Osteoblast (primary cell): ENCODE measurements around the gene EPB41. TPM values are rescaled to one million over a fixed set of nuclear protein-coding genes. Genes with fewer than 3 reads are reported as not detected.

Source experiments
- DNase-seq: peaks from one replicate; pipeline ENCODE4 v3.0.0; 2011; ENCODE audit warnings: low spot score, mixed read lengths; ENCODE audit not compliant: insufficient read length; ENCODE audit errors: missing footprints
- H2AFZ ChIP-seq: 2 replicates; pipeline ENCODE4 v1.6.0; 2011; ENCODE audit warnings: mild to moderate bottlenecking, low read length
- H3K27ac ChIP-seq: 2 replicates; pipeline ENCODE4 v1.5.1; 2011; ENCODE audit warnings: mild to moderate bottlenecking, low read depth, low read length, moderate library complexity
- H3K27me3 ChIP-seq: 2 replicates; pipeline ENCODE4 v1.6.0; 2012; ENCODE audit warnings: mild to moderate bottlenecking, control low read depth, inconsistent platforms, low read length, moderate library complexity; ENCODE audit not compliant: insufficient read depth
- H3K36me3 ChIP-seq: 2 replicates; pipeline ENCODE4 v1.5.1; 2011; ENCODE audit warnings: mild to moderate bottlenecking, low read length, control low read depth, moderate library complexity; ENCODE audit not compliant: insufficient read depth
- H3K4me1 ChIP-seq: 2 replicates; pipeline ENCODE4 v1.5.1; 2011; ENCODE audit warnings: mild to moderate bottlenecking, low read length, control low read depth, moderate library complexity; ENCODE audit not compliant: insufficient read depth
- H3K4me2 ChIP-seq: 2 replicates; pipeline ENCODE4 v1.6.0; 2011; ENCODE audit warnings: mild to moderate bottlenecking, low read length; ENCODE audit not compliant: insufficient read depth
- H3K4me3 ChIP-seq: fragments of 200-600 bp; sonication (generic); 3 replicates; pipeline ENCODE4 v1.5.1; 2012; ENCODE audit warnings: mild to moderate bottlenecking, low read length, inconsistent platforms; ENCODE audit not compliant: insufficient read depth
- H3K79me2 ChIP-seq: 2 replicates; pipeline ENCODE4 v1.6.0; 2012; ENCODE audit warnings: mild to moderate bottlenecking, low read length, control low read depth, inconsistent platforms; ENCODE audit not compliant: insufficient read depth
- H3K9me3 ChIP-seq: 2 replicates; pipeline ENCODE4 v1.5.1; 2011; ENCODE audit warnings: low read depth, low read length, control low read depth
- H4K20me1 ChIP-seq: 2 replicates; pipeline ENCODE4 v1.6.0; 2012; ENCODE audit warnings: mild to moderate bottlenecking, low read length, control low read depth; ENCODE audit not compliant: insufficient read depth
- CTCF ChIP-seq: IDR thresholded peaks from 2 replicates; pipeline ENCODE4 v1.5.1; 2011; ENCODE audit warnings: mild to moderate bottlenecking, low read depth, low read length, moderate library complexity; ENCODE audit errors: extremely low read depth
- total RNA-seq: library from RNA; depleted of rRNA; stranded (reverse); fragments of >200 nt; gene quantifications from 2 replicates; pipeline ENCODE4 v1.2.3, GENCODE V29; 2012

EPB41 gene
- total RNA-seq, 1 donor, result 20.6 TPM

DNA sequence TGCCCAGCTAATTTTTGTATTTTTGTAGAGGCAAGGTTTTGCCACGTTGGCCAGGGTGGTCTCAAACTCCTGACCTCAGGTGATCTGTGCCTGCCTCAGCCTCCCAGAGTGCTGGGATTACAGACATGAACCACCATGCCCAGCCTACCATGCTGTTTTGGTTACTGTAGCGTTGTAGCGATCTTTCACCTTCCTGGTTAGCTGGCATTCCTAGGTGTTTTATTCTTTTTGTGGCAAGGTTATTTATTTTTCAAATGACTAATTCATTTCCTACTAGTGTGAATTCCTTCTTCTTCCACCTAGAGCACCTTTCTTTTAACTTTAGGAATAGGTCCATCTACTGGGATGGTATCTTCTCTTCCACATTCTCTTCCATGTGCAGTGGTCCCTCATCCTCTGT lies 180.1 kb downstream of the EPB41 start:
- Histone ChIP-seq H3K4me3 (no peak overlapping the region), H4K20me1 (no peaks in the 10 kb centered on the region), H3K4me2 (no peak overlapping the region), H2AFZ (no peak overlapping the region), H3K9me3 (no peaks in the 10 kb centered on the region), H3K27me3 (no peaks in the 10 kb centered on the region), H3K36me3 (no peaks in the 10 kb centered on the region), H3K79me2 (no peaks in the 10 kb centered on the region), H3K4me1 (no peaks in the 10 kb centered on the region), H3K27ac (no peak overlapping the region)
- TF ChIP-seq CTCF, result no peak
- no peak for DNase-seq

DNA sequence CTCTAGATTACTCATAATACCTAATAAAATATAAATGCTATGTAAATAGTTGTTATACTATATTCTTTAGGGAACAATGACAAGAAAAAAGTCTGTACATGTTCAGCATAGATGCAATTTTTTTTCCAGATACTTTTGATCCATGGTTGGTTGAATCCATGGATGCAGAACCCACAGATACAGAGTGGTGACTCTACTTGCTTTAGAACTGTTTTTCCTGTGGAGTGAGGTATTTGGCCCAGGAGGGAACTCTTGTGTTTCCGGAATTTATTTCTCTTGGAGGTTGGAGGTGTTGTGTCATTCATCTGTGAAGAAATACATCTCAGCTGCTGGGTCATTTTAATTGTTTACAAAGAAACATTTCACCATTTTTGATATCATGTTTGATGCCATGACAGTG lies 180.6 kb downstream of the EPB41 start:
- no peaks in the 10 kb centered on the region for H3K9me3 ChIP-seq
- no peak overlapping the region for H3K4me2 ChIP-seq
- no peaks in the 10 kb centered on the region for H3K4me1 ChIP-seq
- no peak for DNase-seq
- no peaks in the 10 kb centered on the region for H3K79me2 ChIP-seq
- no peak for TF ChIP-seq CTCF
- no peak overlapping the region for H2AFZ ChIP-seq
- H3K27me3 ChIP-seq, result no peaks in the 10 kb centered on the region
- H3K4me3 ChIP-seq, result no peak overlapping the region
- no peaks in the 10 kb centered on the region for H3K36me3 ChIP-seq
- H4K20me1 ChIP-seq, result no peaks in the 10 kb centered on the region
- no peak overlapping the region for H3K27ac ChIP-seq

DNA sequence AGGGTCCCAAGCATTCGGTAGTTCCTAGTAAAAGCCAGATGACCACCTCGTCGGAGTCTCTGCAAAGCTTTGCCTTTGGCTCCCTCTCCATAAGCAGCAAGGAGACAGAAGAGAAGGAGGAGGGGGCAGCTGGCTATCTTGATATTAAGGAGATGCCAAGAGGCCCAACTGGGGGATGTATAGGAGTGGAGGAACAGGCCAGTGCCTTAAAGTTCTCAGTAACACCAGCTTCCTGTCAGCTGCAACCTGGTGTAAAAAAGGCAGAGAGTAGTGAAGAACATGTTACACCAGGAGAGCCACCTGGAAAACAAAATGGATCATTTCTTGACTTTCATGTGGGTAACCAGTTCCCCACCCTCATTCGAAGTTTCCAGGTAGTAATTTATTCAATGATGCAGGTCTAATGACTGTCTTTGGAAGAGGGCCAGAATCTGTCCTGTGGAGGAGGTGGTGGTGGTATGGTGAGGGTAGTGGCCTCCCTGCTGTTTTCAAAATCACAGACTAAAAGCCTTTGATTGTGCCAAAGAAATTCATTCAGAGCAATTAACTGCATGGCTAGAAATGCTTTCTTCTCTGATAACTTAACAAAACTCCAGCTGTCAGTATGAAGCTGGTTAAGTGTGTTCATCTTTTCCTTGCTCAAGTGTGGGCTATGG lies 182.0 kb downstream of the EPB41 start:
- no peak overlapping the region for H3K4me3 ChIP-seq
- H3K79me2 ChIP-seq, result no peaks in the 10 kb centered on the region
- H3K9me3 ChIP-seq, result no peaks in the 10 kb centered on the region
- no peaks in the 10 kb centered on the region for H3K27me3 ChIP-seq
- H3K4me2 ChIP-seq, result no peak overlapping the region
- H3K4me1 ChIP-seq, result no peaks in the 10 kb centered on the region
- no peak overlapping the region for H2AFZ ChIP-seq
- no peaks in the 10 kb centered on the region for H3K36me3 ChIP-seq
- H4K20me1 ChIP-seq, result no peaks in the 10 kb centered on the region
- DNase-seq, result peak; percentile 27
- TF ChIP-seq CTCF, result no peak
- H3K27ac ChIP-seq, result no peak overlapping the region

DNA sequence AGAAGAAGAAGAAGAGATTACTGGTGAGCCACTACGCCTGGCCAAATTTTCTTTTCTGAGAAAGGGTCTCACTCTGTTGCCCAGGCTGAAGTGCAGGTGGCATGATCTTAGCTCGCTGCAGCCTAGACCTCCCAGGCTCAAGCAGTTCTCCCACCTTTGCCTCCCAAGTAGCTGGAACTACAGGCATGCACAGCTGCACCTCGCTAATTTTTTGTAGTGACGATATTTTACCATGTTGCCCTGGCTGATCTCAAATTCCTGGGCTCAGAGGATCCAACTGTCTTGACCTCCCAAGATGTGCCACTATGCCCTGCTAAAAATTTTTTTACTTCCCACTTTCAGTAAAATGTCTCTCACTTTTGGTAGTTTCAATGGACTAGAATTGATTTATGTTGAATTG lies 184.9 kb downstream of the EPB41 start:
- Histone ChIP-seq H3K4me2 (no peak overlapping the region), H3K4me1 (no peaks in the 10 kb centered on the region), H4K20me1 (no peaks in the 10 kb centered on the region), H2AFZ (no peak overlapping the region), H3K27me3 (no peaks in the 10 kb centered on the region), H3K27ac (no peak overlapping the region), H3K4me3 (no peak overlapping the region), H3K79me2 (no peaks in the 10 kb centered on the region), H3K36me3 (no peaks in the 10 kb centered on the region), H3K9me3 (no peaks in the 10 kb centered on the region)
- DNase-seq, result no peak
- TF ChIP-seq CTCF, result no peak
